HFFc6 (cell line): Measurements from ENCODE around the gene DLST. TPM values are rescaled to one million over a fixed set of nuclear protein-coding genes. Genes with fewer than 3 reads are reported as not detected.
A peak's percentile ranks its signal among the peaks of the same experiment; 100 is the strongest.

Experiments used
- DNase-seq: peaks from one replicate; pipeline ENCODE4 v3.0.0-alpha.2; 2018
- H3K27ac Mint-ChIP-seq: 2 replicates; pipeline ENCODE4 v1.8.0; 2020; ENCODE audit warnings: mild to moderate bottlenecking, mixed read lengths
- H3K27me3 Mint-ChIP-seq: 2 replicates; pipeline ENCODE4 v1.8.0; 2021; ENCODE audit warnings: mild to moderate bottlenecking, moderate library complexity, mixed read lengths; ENCODE audit not compliant: insufficient read depth
- H3K36me3 Mint-ChIP-seq: 2 replicates; pipeline ENCODE4 v1.8.0; 2021; ENCODE audit warnings: low read depth, mixed read lengths
- H3K4me1 Mint-ChIP-seq: 2 replicates; pipeline ENCODE4 v1.8.0; 2020; ENCODE audit warnings: low read depth, mixed read lengths
- H3K4me3 Mint-ChIP-seq: 2 replicates; pipeline ENCODE4 v1.8.0; 2020; ENCODE audit warnings: mild to moderate bottlenecking, moderate library complexity, mixed read lengths
- H3K9me3 Mint-ChIP-seq: 2 replicates; pipeline ENCODE4 v1.8.0; 2020; ENCODE audit warnings: mild to moderate bottlenecking, mixed read lengths
- CTCF ChIP-seq: fragments of 200-600 bp; sonication (generic); IDR thresholded peaks from 2 replicates; pipeline ENCODE4 v1.5.0; 2021; ENCODE audit warnings: antibody characterized with exemption, mild to moderate bottlenecking
- total RNA-seq, 6 experiments: library from RNA; stranded (reverse); fragmentation: NEBNext Ultra II Directional; extraction: Animal tissue kit (Norgen Biotek cat#: 25700); gene quantifications; 2 replicates in 1 of 6; 3 replicates in 5 of 6; pipeline ENCODE4 v1.2.3, GENCODE V29; 2021

The DLST gene
- total RNA-seq, 6 experiments from 2014 or later, result 97.5 to 118 (median 109) TPM

GRCh38 chr14:74945261-74945851, 63.6 kb downstream of the DLST start:
- DNase-seq, result no peak
- peaks cover 35% of the 10 kb centered on the region for H3K4me1 Mint-ChIP-seq
- H3K36me3 Mint-ChIP-seq, result no peaks in the 10 kb centered on the region
- H3K27me3 Mint-ChIP-seq, result no peaks in the 10 kb centered on the region; the same call in none of the 2 replicates
- H3K9me3 Mint-ChIP-seq, result no peaks in the 10 kb centered on the region
- H3K4me3 Mint-ChIP-seq, result no peak overlapping the region
- TF ChIP-seq CTCF, result peak; percentile 83
- no peak overlapping the region for H3K27ac Mint-ChIP-seq

GRCh38 chr14:74945852-74946658, 64.3 kb downstream of the DLST start:
- DNase-seq, result peak; percentile 39
- Mint-ChIP-seq H3K9me3 (no peaks in the 10 kb centered on the region), H3K4me1 (peaks cover 28% of the 10 kb centered on the region), H3K27me3 (no peaks in the 10 kb centered on the region; the same call in none of the 2 replicates), H3K36me3 (no peaks in the 10 kb centered on the region), H3K4me3 (no peak overlapping the region), H3K27ac (peak overlapping the region; percentile 60; the same call in 1 of the 2 replicates)
- TF ChIP-seq CTCF, result peak; percentile 95

GRCh38 chr14:74946659-74947281, 65.1 kb downstream of the DLST start:
- Mint-ChIP-seq H3K27me3 (no peaks in the 10 kb centered on the region; the same call in none of the 2 replicates), H3K27ac (peak overlapping the region; percentile 60; the same call in 1 of the 2 replicates)

GRCh38 chr14:74947353-74948227, 65.9 kb downstream of the DLST start:
- Mint-ChIP-seq H3K4me3 (no peak overlapping the region), H3K27ac (no peak overlapping the region), H3K9me3 (no peaks in the 10 kb centered on the region), H3K36me3 (no peaks in the 10 kb centered on the region), H3K4me1 (peaks cover 14% of the 10 kb centered on the region), H3K27me3 (no peaks in the 10 kb centered on the region; the same call in none of the 2 replicates)
- DNase-seq, result no peak
- TF ChIP-seq CTCF, result no peak

More at GRCh38 chr14:74946659-74947281, 65.1 kb downstream of the DLST start:
- peaks cover 21% of the 10 kb centered on the region for H3K4me1 Mint-ChIP-seq
- H3K4me3 Mint-ChIP-seq, result no peak overlapping the region
- H3K36me3 Mint-ChIP-seq, result no peaks in the 10 kb centered on the region
- no peak; the same call in none of the 2 replicates for TF ChIP-seq CTCF
- no peak for DNase-seq
- H3K9me3 Mint-ChIP-seq, result no peaks in the 10 kb centered on the region
